GM19193 (cell line): ENCODE results near the gene RPS28.

Source experiments
- POLR2A ChIP-seq: IDR thresholded peaks from 4 replicates; pipeline ENCODE4 v1.6.1; 2011; ENCODE audit not compliant: insufficient read depth, insufficient read length; ENCODE audit errors: extremely low read depth

Gene RPS28

DNA sequence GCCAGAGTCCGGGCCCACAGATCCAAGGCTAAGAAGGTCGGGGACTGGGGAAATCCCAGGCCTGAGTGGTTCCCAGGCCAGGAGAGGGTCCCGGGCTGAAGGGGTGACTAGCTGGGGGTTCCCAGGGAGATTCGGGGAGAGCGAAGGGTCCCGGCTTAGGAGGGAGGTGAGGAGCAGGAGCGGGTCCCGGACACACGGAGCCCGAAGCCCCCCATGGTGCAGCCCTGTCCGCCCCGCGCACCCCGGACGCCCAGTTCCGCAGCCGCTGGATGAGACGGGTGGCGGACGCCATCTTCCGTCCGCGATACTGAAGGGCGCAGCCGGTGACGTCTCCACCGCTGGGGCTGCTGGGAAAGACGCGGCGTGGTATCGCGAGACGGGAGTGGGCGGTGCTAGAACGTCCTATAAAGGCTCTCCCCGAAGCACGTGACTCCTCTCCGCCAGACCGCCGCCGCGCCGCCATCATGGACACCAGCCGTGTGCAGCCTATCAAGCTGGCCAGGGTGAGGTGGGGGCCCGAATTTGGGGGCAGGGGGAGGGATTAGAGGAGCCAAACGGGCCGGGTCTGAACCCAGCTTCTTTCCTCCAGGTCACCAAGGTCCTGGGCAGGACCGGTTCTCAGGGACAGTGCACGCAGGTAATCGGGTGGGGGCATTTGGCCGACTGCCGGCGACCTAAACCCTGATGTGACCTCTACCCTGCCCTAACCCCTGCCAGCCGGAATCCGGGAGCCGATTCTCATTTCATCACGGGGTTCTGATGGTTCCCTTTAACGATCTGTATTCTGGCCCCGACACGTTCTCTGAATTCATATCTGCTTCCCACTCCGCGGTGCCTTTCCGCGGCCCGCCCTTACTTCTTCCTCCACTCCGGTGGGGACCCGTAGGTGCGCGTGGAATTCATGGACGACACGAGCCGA, at the start of gene RPS28, which contains the start of gene NDUFA7:
Gene RPS28, plus strand, starts transcription at position 430 of the 919 bp plus-strand sequence. Its CDS starts 35 bp downstream, at position 465.
Gene NDUFA7, minus strand, starts transcription at position 309 of the 919 bp plus-strand sequence. Its CDS starts 17 bp downstream, at position 292.
- TF ChIP-seq POLR2A = peak; percentile 95

DNA sequence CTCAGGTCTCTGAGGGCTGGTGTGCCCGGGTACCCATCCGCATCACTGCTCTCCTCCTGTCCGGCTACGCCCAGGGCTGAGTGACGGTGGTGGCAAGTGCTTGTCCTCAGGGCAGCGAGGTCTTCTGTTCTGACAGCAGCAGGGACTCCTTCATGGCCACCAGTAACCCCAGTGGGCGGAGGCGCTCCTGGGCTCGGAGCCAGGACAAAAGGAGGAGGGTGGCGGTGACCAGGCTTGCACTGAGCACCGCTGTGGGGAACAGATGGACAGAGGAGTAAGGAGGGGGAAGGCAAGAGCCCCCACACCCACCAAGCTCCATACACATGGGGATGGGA, 19.0 kb upstream of the RPS28 start:
- TF ChIP-seq POLR2A = no peak

DNA sequence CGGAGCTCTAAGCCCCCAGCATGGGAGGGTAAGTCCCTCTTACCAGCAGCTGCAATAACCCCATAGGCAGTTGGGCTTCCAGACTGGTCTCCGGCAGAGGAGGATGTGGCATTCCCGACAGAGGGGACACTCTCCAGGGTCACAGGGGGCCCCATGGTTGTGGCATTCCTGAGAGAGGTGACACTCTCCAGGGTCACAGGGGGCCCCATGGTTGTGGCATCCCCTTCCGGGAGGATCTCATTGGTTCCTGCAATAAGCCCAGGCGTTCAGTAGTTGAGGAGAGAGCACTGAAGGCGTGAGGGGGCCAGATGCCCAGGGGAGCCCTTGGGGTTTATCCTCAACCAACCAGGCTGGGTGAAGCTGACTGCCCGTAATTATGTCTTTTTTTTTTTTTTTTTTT, 18.6 kb upstream of the RPS28 start:
- TF ChIP-seq POLR2A = no peak

DNA sequence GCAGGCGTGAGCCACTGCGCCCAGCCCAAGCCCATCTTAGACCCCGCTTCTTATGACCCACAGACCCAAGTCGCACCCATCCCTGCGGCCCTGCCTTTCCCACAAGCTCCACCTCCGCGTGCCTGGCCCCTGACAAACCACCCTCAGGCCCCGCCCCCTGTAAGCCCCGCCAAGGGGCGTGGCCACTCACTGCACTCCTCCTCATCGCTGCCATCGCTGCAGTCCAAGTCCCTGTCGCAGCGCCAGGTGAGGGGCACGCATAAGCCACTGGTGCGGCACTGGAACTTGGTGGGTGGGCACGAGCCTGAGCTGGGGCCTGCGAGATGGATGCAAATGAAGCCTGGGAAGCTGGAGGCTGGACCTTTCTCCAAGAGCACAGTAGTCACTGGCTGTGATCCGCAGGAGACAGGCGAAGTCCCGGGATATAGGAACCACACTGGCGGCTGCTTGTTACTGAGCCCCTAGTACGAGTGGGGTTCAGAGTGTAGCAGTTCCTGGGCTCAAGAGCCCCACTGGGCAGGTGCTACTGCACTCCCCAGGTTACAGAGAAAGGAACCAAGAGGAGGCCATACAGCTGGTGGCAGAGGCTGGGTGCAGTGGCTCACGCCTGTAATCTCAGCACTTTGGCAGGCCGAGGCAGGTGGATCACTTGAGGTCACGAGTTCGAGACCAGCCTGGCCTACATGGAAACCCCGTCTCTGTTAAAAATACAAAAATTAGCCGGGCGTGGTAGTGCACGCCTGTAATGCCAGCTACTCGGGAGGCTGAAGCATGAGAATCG, 16.3 kb upstream of the RPS28 start:
- TF ChIP-seq POLR2A = no peak

DNA sequence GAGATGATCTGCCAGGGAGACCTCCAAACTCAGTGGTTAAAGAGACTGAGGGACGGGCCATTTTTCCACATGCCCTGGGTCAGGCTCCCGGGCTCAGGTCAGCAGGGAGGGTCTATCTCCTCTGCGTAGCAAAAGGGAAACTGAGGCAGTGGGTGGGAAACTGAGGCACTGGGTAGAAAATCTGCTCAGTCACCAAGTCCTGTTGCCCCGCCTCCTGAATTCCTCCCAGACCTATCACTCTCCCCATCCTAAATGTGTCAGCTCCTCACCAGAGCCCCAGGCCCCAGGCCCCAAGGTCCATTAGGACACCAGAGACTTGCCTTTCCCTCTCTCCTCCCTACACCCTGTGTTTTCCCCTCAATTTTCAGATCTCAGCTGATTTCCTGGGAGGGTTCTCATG, 15.5 kb upstream of the RPS28 start:
- no peak for TF ChIP-seq POLR2A

DNA sequence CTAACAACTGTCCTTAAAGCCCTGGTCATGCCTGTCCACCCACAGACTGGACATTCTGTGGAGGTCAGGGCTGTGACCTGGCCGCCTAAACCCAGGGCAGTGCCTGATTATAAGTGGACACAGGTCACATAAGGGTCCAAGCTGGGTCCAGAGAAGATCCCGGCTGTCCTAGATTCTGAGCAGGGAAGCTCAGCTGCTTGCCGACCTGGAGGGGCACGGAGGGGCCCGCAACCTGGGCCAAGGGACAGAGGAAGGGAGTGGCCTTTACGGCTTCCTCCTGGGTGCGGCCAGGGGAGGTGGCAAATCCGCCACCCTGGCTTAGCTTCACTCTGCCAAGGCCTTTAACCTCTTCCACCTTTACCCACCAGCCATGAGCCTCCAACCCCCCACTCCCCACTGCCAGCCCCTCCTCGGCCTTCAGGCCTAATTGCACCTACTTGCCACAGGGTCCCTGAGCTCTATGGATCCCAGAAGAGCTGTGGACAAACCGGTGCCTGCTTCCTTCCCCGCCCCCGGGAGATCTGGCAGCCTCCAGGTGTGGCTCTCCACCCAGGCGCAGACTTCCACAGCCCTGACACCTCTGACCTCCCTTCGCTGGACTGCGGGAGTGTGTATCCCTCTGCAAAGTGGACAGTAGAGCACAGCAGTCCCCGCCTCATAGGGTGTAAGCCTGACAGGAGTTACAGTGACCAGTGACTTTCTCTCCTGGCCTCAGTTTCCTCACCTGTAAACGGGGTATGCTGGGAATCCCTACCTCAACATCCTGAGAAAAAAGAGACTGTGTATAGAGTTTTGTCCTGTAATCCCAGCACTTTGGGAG, 14.9 kb upstream of the RPS28 start:
- no peak for TF ChIP-seq POLR2A

DNA sequence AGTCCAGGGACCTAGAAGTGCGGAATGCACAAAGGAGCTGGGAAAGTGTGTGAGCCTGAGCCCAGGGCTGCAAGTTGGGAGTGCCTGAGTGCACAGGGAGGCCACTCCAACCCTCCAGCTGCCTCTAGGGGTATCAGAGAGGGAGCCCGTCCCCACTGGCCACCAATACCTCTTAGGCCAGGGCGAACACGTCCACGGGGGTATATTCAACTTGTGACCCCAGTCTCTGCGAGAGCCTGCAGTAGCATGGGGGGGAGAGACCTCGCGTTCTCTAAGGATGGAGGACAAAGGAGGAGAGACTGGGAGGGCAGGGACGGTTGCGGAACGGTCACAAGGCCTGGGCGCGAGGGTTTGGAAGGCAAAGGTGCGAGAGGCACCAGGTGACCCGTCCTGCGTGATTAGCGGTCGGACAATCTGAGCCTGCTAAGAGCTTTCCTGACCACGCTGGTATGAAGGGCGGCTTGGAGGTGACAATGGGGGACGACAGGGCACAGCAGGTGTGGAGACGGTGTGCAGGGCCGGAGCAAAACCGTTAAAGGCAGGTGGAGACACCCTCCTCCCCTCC, 13.8 kb upstream of the RPS28 start:
- TF ChIP-seq POLR2A = no peak

DNA sequence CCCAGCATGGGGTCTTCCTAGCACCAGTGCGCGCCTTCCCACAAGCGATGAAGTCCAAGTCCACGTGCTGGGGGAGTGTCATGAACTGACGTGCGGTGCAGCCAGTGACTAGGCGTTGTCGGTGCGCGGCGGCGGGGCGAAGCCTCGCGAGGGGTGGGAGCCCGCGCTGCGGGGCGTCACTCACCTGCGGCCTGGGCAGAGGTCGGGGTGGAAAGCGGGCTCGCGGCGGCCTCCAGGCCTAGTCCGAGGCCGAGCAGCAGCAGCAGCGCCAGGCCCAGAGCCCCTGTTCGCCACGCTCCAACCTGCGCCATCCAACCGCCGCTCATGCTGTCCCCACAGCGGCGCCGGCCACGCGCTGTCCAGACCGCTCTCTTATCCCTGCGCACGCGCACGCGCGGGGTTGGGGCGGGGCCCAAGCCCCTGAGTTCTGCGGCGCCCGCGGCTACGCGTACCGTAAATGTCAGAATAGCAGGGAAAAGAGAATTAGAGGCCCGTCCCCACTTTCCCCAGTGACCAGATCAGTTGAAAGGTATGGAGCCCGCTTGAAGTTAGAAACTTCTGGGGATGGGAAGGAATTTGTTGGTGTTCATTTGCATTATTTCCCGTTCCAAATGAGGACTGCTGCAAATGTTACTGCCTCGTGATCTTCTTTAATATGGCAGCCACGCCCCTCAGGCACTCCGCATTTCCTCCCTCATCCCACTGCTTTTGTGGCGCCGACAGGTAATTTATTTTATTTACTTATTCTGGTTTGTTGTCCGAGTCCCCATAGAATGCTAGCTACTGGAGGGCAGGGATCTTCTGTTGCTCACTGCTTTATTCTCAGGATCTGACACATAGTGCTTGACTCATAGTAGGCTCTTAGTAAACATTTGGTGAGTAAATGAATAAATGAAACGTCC, 13.1 kb upstream of the RPS28 start, which contains the start of gene CD320:
Gene CD320, minus strand, starts transcription at position 394 of the 902 bp plus-strand sequence. Its CDS starts 68 bp downstream, at position 326.
- TF ChIP-seq POLR2A = peak; percentile 84

DNA sequence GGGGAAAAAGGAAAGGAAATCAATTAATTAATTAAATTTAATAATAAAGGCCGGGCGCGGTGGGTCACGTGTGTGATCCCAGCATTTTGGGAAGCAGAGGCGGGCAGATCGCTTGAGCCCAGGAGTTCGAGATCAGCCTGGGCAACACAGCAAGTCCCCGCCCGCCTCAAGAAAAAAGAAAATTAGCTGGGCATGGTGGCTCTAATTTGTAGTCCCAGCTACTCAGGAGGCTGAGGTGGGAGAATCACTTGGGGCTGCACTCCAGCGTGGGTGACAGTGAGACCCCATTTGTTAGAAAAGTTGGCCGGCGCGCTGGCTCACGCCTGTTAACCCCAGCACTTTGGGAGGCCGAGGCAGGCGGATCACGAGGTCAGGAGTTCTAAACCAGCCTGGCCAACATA, 12.4 kb upstream of the RPS28 start:
- TF ChIP-seq POLR2A = no peak

DNA sequence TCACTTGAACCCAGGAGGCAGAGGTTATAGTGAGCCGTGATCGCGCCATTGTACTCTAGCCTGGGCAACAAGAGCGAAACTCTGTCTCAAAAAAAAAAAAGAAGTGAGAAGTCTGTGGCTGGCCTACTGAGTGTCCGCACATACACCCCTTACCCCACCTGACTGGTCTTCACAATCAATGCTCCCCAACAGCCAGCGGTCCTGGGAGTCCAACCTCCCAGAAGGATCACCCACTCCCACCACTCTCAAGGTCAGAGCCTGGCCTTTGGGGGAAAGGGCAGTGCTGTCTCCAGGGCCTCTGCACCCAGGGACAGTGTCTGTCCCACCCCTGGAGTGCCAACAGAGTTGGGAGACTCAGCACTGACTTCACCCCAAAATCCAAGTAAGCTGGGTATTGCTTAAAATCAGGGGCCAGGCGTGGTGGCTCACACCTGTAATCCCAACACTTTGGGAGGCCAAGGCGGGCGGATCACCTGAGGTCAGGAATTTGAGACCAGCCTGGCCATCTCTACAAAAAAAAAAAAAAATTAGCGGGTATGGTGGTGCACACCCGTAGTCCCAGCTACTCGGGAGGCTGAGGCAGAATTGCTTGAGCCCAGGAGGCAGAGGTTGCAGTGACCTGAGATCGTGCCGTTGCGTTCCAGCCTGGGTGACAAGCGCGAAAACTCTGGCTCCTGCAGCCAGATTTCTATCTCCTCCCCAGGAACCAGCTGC, 10.8 kb upstream of the RPS28 start:
- no peak for TF ChIP-seq POLR2A

DNA sequence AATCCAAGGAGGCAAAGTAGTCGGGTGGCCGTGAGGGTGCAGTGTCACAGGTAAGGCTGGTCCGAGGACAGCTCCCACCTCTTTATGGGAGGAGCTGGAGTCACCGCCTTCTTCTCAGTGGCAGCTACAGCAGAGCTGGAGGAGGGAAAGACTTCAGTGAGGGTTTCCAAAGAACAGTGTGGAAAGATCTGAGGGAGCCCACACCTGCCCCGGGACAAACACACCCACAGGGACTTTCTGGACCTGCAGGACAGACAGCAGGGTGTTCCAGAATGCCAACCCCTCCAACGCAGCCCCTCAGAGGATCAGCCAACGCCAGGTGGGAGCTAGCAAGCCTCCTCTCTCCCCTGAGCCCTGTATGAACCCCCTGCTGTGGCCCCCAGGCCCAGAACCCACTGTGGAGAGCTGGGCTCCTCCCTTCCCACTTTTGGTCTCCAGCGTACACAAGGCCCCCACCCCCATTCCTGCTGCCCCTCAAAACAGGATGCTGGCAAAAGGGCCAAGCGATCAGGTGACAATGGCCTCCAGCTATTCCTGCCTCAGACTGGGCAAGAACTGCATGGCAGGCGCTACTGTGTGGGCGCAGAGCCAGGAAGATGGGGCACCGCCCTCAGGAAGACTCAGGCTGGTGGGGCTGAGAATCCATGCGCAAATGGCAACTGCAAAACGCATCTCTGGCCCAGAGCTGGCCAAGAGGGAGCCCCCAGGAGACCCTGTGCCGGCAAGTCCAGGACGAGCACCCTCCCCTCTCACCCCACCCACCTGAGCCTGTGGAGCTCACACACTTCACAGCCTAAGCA, 9.6 kb upstream of the RPS28 start:
- TF ChIP-seq POLR2A = no peak
